ENCODE data around the gene XPO5. TPM values are rescaled to one million over a fixed set of nuclear protein-coding genes. Genes with fewer than 3 reads are reported as not detected.
A peak's percentile ranks its signal among the peaks of the same experiment; 100 is the strongest.

XPO5 gene
- total RNA-seq, 1 donor from 2014 or later, result 20.3 TPM

GRCh38 chr6:43489277-43490072, 86.4 kb downstream of the XPO5 start:
- intact Hi-C loops (cut with micrococcal nuclease), result loop anchor here (5.0 to 10.0 kb wide), 2 partner anchors 37 to 105 kb away; no protein-coding TSS in a partner anchor
- H3K27me3 ChIP-seq (ENCODE audit: low read depth), result no peaks in the 10 kb centered on the region
- no peaks in the 10 kb centered on the region for H3K36me3 ChIP-seq
- peak overlapping the region; percentile 4 for H3K27ac ChIP-seq (replicated peaks)
- H3K4me1 ChIP-seq, result peaks cover 15% of the 10 kb centered on the region
- DNase-seq, result no peak
- H3K9me3 ChIP-seq (replicated peaks), result no peaks in the 10 kb centered on the region
- no peak for TF ChIP-seq CTCF (IDR thresholded peaks at IDR 0.05; ENCODE audit: borderline replicate concordance)
- no peak overlapping the region for H3K4me3 ChIP-seq

- Histone ChIP-seq H3K27me3 (ENCODE audit: low read depth) (no peaks in the 10 kb centered on the region), H3K4me1 (peaks cover 15% of the 10 kb centered on the region), H3K36me3 (no peaks in the 10 kb centered on the region), H3K4me3 (no peak overlapping the region), H3K9me3 (replicated peaks) (no peaks in the 10 kb centered on the region), H3K27ac (replicated peaks) (peak overlapping the region; percentile 4)
- no peak for DNase-seq
- intact Hi-C loops (cut with micrococcal nuclease), result no loop called here
- TF ChIP-seq CTCF (IDR thresholded peaks at IDR 0.05; ENCODE audit: borderline replicate concordance), result no peak
Measured at GRCh38 chr6:43488667-43489276, 87.1 kb downstream of the XPO5 start.

- Histone ChIP-seq H3K4me1 (peaks cover 68% of the 10 kb centered on the region), H3K27ac (replicated peaks) (no peak overlapping the region), H3K4me3 (no peak overlapping the region), H3K36me3 (peaks cover 2% of the 10 kb centered on the region), H3K27me3 (ENCODE audit: low read depth) (no peaks in the 10 kb centered on the region), H3K9me3 (replicated peaks) (no peaks in the 10 kb centered on the region)
- no peak for TF ChIP-seq CTCF (IDR thresholded peaks at IDR 0.05; ENCODE audit: borderline replicate concordance)
- no peak for DNase-seq
- intact Hi-C loops (cut with micrococcal nuclease), result no loop called here
Measured at GRCh38 chr6:43481591-43482236, 94.1 kb downstream of the XPO5 start.

GRCh38 chr6:43481075-43481474, 94.8 kb downstream of the XPO5 start:
- H3K27me3 ChIP-seq (ENCODE audit: low read depth), result no peaks in the 10 kb centered on the region
- H3K4me1 ChIP-seq, result peaks cover 67% of the 10 kb centered on the region
- no peak overlapping the region for H3K4me3 ChIP-seq
- intact Hi-C loops (cut with micrococcal nuclease), result no loop called here
- peaks cover 2% of the 10 kb centered on the region for H3K36me3 ChIP-seq
- no peak for TF ChIP-seq CTCF (IDR thresholded peaks at IDR 0.05; ENCODE audit: borderline replicate concordance)
- no peaks in the 10 kb centered on the region for H3K9me3 ChIP-seq (replicated peaks)
- no peak for DNase-seq
- no peak overlapping the region for H3K27ac ChIP-seq (replicated peaks)

DNA sequence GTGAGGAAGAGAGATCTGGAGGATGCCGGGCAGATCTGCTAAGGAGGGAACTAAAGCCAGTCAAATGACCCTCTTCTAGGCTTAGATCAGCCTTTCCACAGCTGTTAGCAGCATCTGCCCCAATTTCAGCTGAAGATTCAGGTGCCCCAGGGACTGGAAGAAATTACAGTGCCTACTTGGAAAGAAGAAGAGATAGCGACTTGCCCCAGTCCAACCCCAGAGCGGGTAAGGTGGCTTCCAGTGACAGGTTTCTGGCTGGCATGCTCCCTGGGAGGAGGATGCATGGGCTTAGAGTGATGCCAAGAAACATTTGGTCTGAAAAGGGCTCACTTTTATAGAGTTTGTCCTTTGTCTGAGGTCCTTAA, 97.8 kb downstream of the XPO5 start:
- DNase-seq, result no peak
- peaks cover 61% of the 10 kb centered on the region for H3K4me1 ChIP-seq
- peaks cover 2% of the 10 kb centered on the region for H3K36me3 ChIP-seq
- no peak for TF ChIP-seq CTCF (IDR thresholded peaks at IDR 0.05; ENCODE audit: borderline replicate concordance)
- peak overlapping the region; percentile 77 for H3K4me3 ChIP-seq
- H3K27ac ChIP-seq (replicated peaks), result peak overlapping the region; percentile 83
- no peaks in the 10 kb centered on the region for H3K9me3 ChIP-seq (replicated peaks)
- intact Hi-C loops (cut with micrococcal nuclease), result no loop called here
- H3K27me3 ChIP-seq (ENCODE audit: low read depth), result no peaks in the 10 kb centered on the region

All from left ventricle myocardium inferior (tissue), 1 donor.